GM12878 (cell line): ENCODE results near the gene NPIPA8.
"Not testable (repeated sequence)": the region's sequence is repeated elsewhere in the genome, so short reads cannot be mapped to it uniquely, and the experiment has no call there.

Experiments
- CTCF ChIP-seq, 3 experiments: IDR thresholded peaks in 2 of 3; conservative IDR thresholded peaks in 1 of 3; 2 replicates each; pipeline ENCODE4 v1.5.1; 2011; ENCODE audit warnings: low read depth in 3 of 3, low read length in 3 of 3, mild to moderate bottlenecking in 3 of 3, control low read depth in 2 of 3, moderate library complexity in 2 of 3, inconsistent platforms in 1 of 3, mixed read lengths in 1 of 3; ENCODE audit not compliant: control insufficient read depth in 2 of 3, insufficient read depth in 1 of 3; ENCODE audit errors: extremely low read depth in 1 of 3
- HCFC1 ChIP-seq: fragments of 150-350 bp; IDR thresholded peaks from 2 replicates; pipeline ENCODE4 v1.6.1; 2014; ENCODE audit warnings: low read length
- TAF1 ChIP-seq: IDR thresholded peaks from 2 replicates; pipeline ENCODE4 v1.6.1; 2011; ENCODE audit warnings: mild to moderate bottlenecking, low read depth, low read length, borderline replicate concordance
- ZZZ3 ChIP-seq: IDR thresholded peaks from 2 replicates; pipeline ENCODE4 v1.6.1; 2011; ENCODE audit warnings: low read depth; ENCODE audit not compliant: control insufficient read depth, insufficient read length
- TF ChIP-seq, protein P1 (sequence below): IDR thresholded peaks from 2 replicates; pipeline ENCODE4 v1.6.1; 2012; ENCODE audit warnings: low read depth, low read length, improper control_type of control experiment

GRCh38 chr16:18346993-18347392 is 10.5 kb upstream of the NPIPA8 start:
- not testable (repeated sequence) for TF ChIP-seq CTCF (IDR thresholded peaks at IDR 0.05 in 2 of 3, conservative IDR thresholded peaks at IDR 0.05 in 1 of 3; ENCODE audit: control insufficient read depth in 2 of 3, extremely low read depth in 1 of 3, insufficient read depth in 1 of 3, low read depth in 3 of 3, low read length in 3 of 3); ZZZ3; HCFC1; TAF1
- TF ChIP-seq, protein P1, sequence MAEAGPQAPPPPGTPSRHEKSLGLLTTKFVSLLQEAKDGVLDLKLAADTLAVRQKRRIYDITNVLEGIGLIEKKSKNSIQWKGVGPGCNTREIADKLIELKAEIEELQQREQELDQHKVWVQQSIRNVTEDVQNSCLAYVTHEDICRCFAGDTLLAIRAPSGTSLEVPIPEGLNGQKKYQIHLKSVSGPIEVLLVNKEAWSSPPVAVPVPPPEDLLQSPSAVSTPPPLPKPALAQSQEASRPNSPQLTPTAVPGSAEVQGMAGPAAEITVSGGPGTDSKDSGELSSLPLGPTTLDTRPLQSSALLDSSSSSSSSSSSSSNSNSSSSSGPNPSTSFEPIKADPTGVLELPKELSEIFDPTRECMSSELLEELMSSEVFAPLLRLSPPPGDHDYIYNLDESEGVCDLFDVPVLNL, result not testable (repeated sequence)
